H9 (cell line): ENCODE results near the gene DPAGT1. TPM values are rescaled to one million over a fixed set of nuclear protein-coding genes. Genes with fewer than 3 reads are reported as not detected.

Source experiments
- DNase-seq: peaks from one replicate; pipeline ENCODE4 v3.0.0-alpha.2; 2017
- H2AFZ ChIP-seq: one replicate; pipeline ENCODE4 v1.6.1; 2013; ENCODE audit warnings: mild to moderate bottlenecking, low read length, control low read depth, moderate library complexity
- H2AK5ac ChIP-seq: 2 replicates; pipeline ENCODE4 v1.6.1; 2013; ENCODE audit warnings: low read length, control low read depth, mixed read lengths; ENCODE audit not compliant: insufficient read length
- H2BK120ac ChIP-seq: one replicate; pipeline ENCODE4 v1.6.1; 2013; ENCODE audit warnings: low read depth, mild to moderate bottlenecking, low read length, control low read depth, inconsistent platforms; ENCODE audit not compliant: poor library complexity, severe bottlenecking
- H2BK12ac ChIP-seq: 2 replicates; pipeline ENCODE4 v1.6.1; 2013; ENCODE audit warnings: low read length, control low read depth, mixed read lengths, low read depth; ENCODE audit not compliant: insufficient read length
- H2BK15ac ChIP-seq: 2 replicates; pipeline ENCODE4 v1.6.1; 2013; ENCODE audit warnings: low read depth, low read length, control low read depth
- H2BK20ac ChIP-seq: one replicate; pipeline ENCODE4 v1.6.1; 2013; ENCODE audit warnings: low read depth, mild to moderate bottlenecking, low read length, control low read depth, inconsistent platforms; ENCODE audit not compliant: poor library complexity, severe bottlenecking
- H2BK5ac ChIP-seq: 2 replicates; pipeline ENCODE4 v1.6.1; 2013; ENCODE audit warnings: low read length, control low read depth, mixed read lengths; ENCODE audit not compliant: insufficient read length
- H3K14ac ChIP-seq: 2 replicates; pipeline ENCODE4 v1.6.1; 2013; ENCODE audit warnings: low read length, control low read depth; ENCODE audit not compliant: insufficient read depth
- H3K18ac ChIP-seq: 2 replicates; pipeline ENCODE4 v1.6.1; 2013; ENCODE audit warnings: low read depth, mild to moderate bottlenecking, mixed read lengths, low read length, control low read depth; ENCODE audit not compliant: insufficient read length
- H3K23ac ChIP-seq: 2 replicates; pipeline ENCODE4 v1.6.1; 2013; ENCODE audit warnings: low read length, control low read depth, mixed read lengths, low read depth; ENCODE audit not compliant: insufficient read length
- H3K23me2 ChIP-seq: 2 replicates; pipeline ENCODE4 v1.6.1; 2013; ENCODE audit warnings: low read depth, mild to moderate bottlenecking, mixed read lengths, low read length, control low read depth; ENCODE audit not compliant: insufficient read length, poor library complexity, severe bottlenecking
- H3K27ac ChIP-seq: 2 replicates; pipeline ENCODE4 v1.5.1; 2013; ENCODE audit warnings: low read length, control low read depth, mixed read lengths, low read depth; ENCODE audit not compliant: insufficient read length
- H3K27me3 ChIP-seq: 2 replicates; pipeline ENCODE4 v1.6.1; 2013; ENCODE audit warnings: low read length, control low read depth, inconsistent platforms; ENCODE audit not compliant: insufficient read depth
- H3K4ac ChIP-seq: 2 replicates; pipeline ENCODE4 v1.6.1; 2013; ENCODE audit warnings: low read depth, mild to moderate bottlenecking, control low read depth, inconsistent platforms, low read length, moderate library complexity
- H3K4me1 ChIP-seq: 2 replicates; pipeline ENCODE4 v1.6.1; 2013; ENCODE audit warnings: low read length, control low read depth, inconsistent platforms; ENCODE audit not compliant: insufficient read depth
- H3K4me2 ChIP-seq: 2 replicates; pipeline ENCODE4 v1.6.1; 2013; ENCODE audit warnings: low read length, control low read depth, mixed read lengths; ENCODE audit not compliant: insufficient read length, insufficient read depth
- H3K56ac ChIP-seq: 2 replicates; pipeline ENCODE4 v1.6.1; 2013; ENCODE audit warnings: low read depth, mild to moderate bottlenecking, mixed read lengths, low read length, control low read depth; ENCODE audit not compliant: insufficient read length
- H3K79me1 ChIP-seq: 2 replicates; pipeline ENCODE4 v1.6.1; 2013; ENCODE audit warnings: low read depth, mild to moderate bottlenecking, moderate library complexity, low read length, control low read depth, inconsistent platforms; ENCODE audit not compliant: insufficient read depth, poor library complexity, severe bottlenecking
- H3K79me2 ChIP-seq: 2 replicates; pipeline ENCODE4 v1.6.1; 2013; ENCODE audit warnings: low read length, control low read depth, inconsistent platforms; ENCODE audit not compliant: insufficient read depth
- H3K9ac ChIP-seq: 2 replicates; pipeline ENCODE4 v1.6.1; 2013; ENCODE audit warnings: low read length, control low read depth, mixed read lengths; ENCODE audit not compliant: insufficient read length; ENCODE audit errors: extremely low read depth
- H3K9me3 ChIP-seq: one replicate; pipeline ENCODE4 v1.6.1; 2013; ENCODE audit warnings: low read depth, low read length, inconsistent platforms; ENCODE audit not compliant: control insufficient read depth
- H3T11ph ChIP-seq: one replicate; pipeline ENCODE4 v1.6.1; 2013; ENCODE audit warnings: mild to moderate bottlenecking, low read length, control low read depth, inconsistent platforms
- H4K20me1 ChIP-seq: one replicate; pipeline ENCODE4 v1.6.1; 2013; ENCODE audit not compliant: control insufficient read depth, insufficient read length, insufficient read depth
- H4K5ac ChIP-seq: 2 replicates; pipeline ENCODE4 v1.6.1; 2013; ENCODE audit warnings: low read depth, mild to moderate bottlenecking, mixed read lengths, low read length, control low read depth; ENCODE audit not compliant: insufficient read length
- H4K8ac ChIP-seq: replicated peaks from 2 replicates; pipeline ENCODE4 v1.6.1; 2013; ENCODE audit warnings: low read length, control low read depth, mixed read lengths, low read depth; ENCODE audit not compliant: insufficient read length
- H4K91ac ChIP-seq: 2 replicates; pipeline ENCODE4 v1.6.1; 2013; ENCODE audit warnings: low read depth, mild to moderate bottlenecking, moderate library complexity, mixed read lengths, low read length, control low read depth; ENCODE audit not compliant: insufficient read length
- H3K27ac Mint-ChIP-seq, 3 experiments: 2 replicates in 2 of 3; 3 replicates in 1 of 3; pipeline ENCODE4 v1.8.0; 2020 to 2021; ENCODE audit warnings: mixed read lengths in 3 of 3, mild to moderate bottlenecking in 1 of 3, moderate library complexity in 1 of 3
- H3K27me3 Mint-ChIP-seq: 2 replicates; pipeline ENCODE4 v1.8.0; 2021; ENCODE audit warnings: low read depth, mild to moderate bottlenecking, moderate library complexity, mixed read lengths
- H3K36me3 Mint-ChIP-seq, 3 experiments: 2 replicates in 2 of 3; 3 replicates in 1 of 3; pipeline ENCODE4 v1.8.0; 2020 to 2021; ENCODE audit warnings: low read depth in 3 of 3, mixed read lengths in 3 of 3; ENCODE audit not compliant: insufficient read depth in 1 of 3
- H3K4me1 Mint-ChIP-seq, 2 experiments: 2 replicates each; pipeline ENCODE4 v1.8.0; 2020; ENCODE audit warnings: mixed read lengths in 2 of 2
- H3K4me3 Mint-ChIP-seq, 2 experiments: 2 replicates in 1 of 2; 3 replicates in 1 of 2; pipeline ENCODE4 v1.8.0; 2020 to 2021; ENCODE audit warnings: mild to moderate bottlenecking in 2 of 2, mixed read lengths in 2 of 2, moderate library complexity in 1 of 2
- H3K9me3 Mint-ChIP-seq, 2 experiments: 2 replicates in 1 of 2; 3 replicates in 1 of 2; pipeline ENCODE4 v1.8.0; 2020; ENCODE audit warnings: mild to moderate bottlenecking in 2 of 2, mixed read lengths in 2 of 2, moderate library complexity in 1 of 2
- CTCF ChIP-seq: fragments of 200-600 bp; sonication (generic); conservative IDR thresholded peaks from 3 replicates; pipeline ENCODE4 v1.8.0; 2021; ENCODE audit warnings: antibody characterized with exemption, mild to moderate bottlenecking
- WGBS: extraction: QIAGEN DNeasy Blood & Tissue Kit; methylation state at CpG from one replicate; pipeline ENCODE4 v1.1.7; 2013; ENCODE audit warnings: missing lambda C conversion rate, low lambda C conversion rate, mixed read lengths; ENCODE audit not compliant: insufficient read length; ENCODE audit errors: extremely low coverage; 5-methylcytosine and 5-hydroxymethylcytosine counted together
- total RNA-seq: library from RNA; stranded (reverse); gene quantifications from 2 replicates; pipeline ENCODE4 v1.2.1, GENCODE V29; 2021

The DPAGT1 gene
- total RNA-seq, 1 experiment from 2014 or later = 43.6 TPM

- Histone ChIP-seq H3T11ph (no peak overlapping the region), H3K27ac (no peak overlapping the region), H3K14ac (no peak overlapping the region), H3K9me3 (no peaks in the 10 kb centered on the region), H3K56ac (no peak overlapping the region), H3K18ac (no peak overlapping the region), H2AK5ac (no peak overlapping the region), H4K20me1 (no peaks in the 10 kb centered on the region), H3K79me1 (no peaks in the 10 kb centered on the region), H2BK20ac (no peak overlapping the region), H3K9ac (no peak overlapping the region), H3K79me2 (peaks cover 20% of the 10 kb centered on the region; the same call in 1 of the 2 replicates), H3K27me3 (no peaks in the 10 kb centered on the region), H2BK120ac (no peak overlapping the region), H3K4me2 (peak overlapping the region; percentile 88), H3K4ac (no peak overlapping the region), H2BK5ac (no peak overlapping the region), H3K23me2 (peaks cover 13% of the 10 kb centered on the region), H4K5ac (no peak overlapping the region), H4K8ac (no peak overlapping the region), H4K91ac (no peak overlapping the region), H2AFZ (no peak overlapping the region), H3K23ac (no peak overlapping the region), H2BK12ac (no peak overlapping the region), H2BK15ac (no peak overlapping the region), H3K4me1 (no peaks in the 10 kb centered on the region; the same call in 1 of the 2 replicates)
- no peak for DNase-seq
- Mint-ChIP-seq H3K27ac (peak overlapping the region in 2 of 3 experiments; percentile 85 to 92; a peak in 5 of 7 replicates), H3K4me3 (peak overlapping the region; percentile 92 to 94), H3K36me3 (peaks cover 19 to 48% (median 41%) of the 10 kb centered on the region in 3 experiments), H3K9me3 (no peaks in the 10 kb centered on the region; a peak in 1 of 5 replicates), H3K27me3 (no peaks in the 10 kb centered on the region), H3K4me1 (peaks cover 28 to 29% of the 10 kb centered on the region in 2 experiments)
- no CpG with 5 or more reads among the region's 13 CpGs for WGBS
- no peak for TF ChIP-seq CTCF
These were observed 9.4 kb downstream of the DPAGT1 start for GRCh38 chr11:119091966-119092879.
